T-cell (primary cell): ENCODE results near the gene MED12L. TPM values are rescaled to one million over a fixed set of nuclear protein-coding genes. Genes with fewer than 3 reads are reported as not detected.
A peak's percentile ranks its signal among the peaks of the same experiment; 100 is the strongest.

ENCODE experiments used
- ATAC-seq, 4 experiments: fragments of 200-7000 bp in 3 of 4; fragments of 150-1000 bp in 1 of 4; cut with Tn5 transposase; replicated peaks in 1 of 4; 1 replicate in 3 of 4; 2 replicates in 1 of 4; pipeline ENCODE4 v1.10.0; 2021; ENCODE audit warnings: moderate library complexity in 3 of 4, mild to moderate bottlenecking in 2 of 4, moderate number of reproducible peaks in 1 of 4
- CTCF ChIA-PET, 2 donors: fragments of 300-600 bp; sonication (Branson Sonifier 250); formaldehyde crosslinking; loops; one replicate each; lab custom pipeline; 2022; ENCODE audit warnings: antibody characterized with exemption in 2 of 2; lab: Charles Lee
- POLR2A ChIA-PET, 2 donors: fragments of 300-600 bp; sonication (Branson Sonifier 250); formaldehyde crosslinking; loops; one replicate each; lab custom pipeline; 2022; ENCODE audit warnings: antibody characterized with exemption in 2 of 2; lab: Charles Lee
- DNase-seq, 35 experiments: peaks; one replicate each; pipeline versions ENCODE4 v3.0.0 to v3.0.0-alpha.2; 2013 to 2023
- H3K27ac ChIP-seq: one replicate; pipeline ENCODE4 v1.5.1; 2013; ENCODE audit warnings: low read length
- H3K27me3 ChIP-seq, 2 experiments: replicated peaks in 1 of 2; 1 replicate in 1 of 2; 2 replicates in 1 of 2; pipeline versions ENCODE4 v1.6.1 to v1.7.0; 2013; ENCODE audit warnings: low read length in 1 of 2, mixed read lengths in 1 of 2; ENCODE audit not compliant: control insufficient read depth in 2 of 2, insufficient read depth in 2 of 2; ENCODE audit errors: extremely low read depth in 1 of 2
- H3K36me3 ChIP-seq, 2 donors: 1 replicate in 1 of 2; 2 replicates in 1 of 2; pipeline versions ENCODE4 v1.6.1 to v1.7.0; 2013; ENCODE audit warnings: low read length in 1 of 2; ENCODE audit not compliant: control insufficient read depth in 2 of 2, insufficient read depth in 1 of 2; ENCODE audit errors: extremely low read depth in 1 of 2
- H3K4me1 ChIP-seq, 2 experiments: 1 replicate in 1 of 2; 2 replicates in 1 of 2; pipeline versions ENCODE4 v1.6.1 to v1.7.0; 2013; ENCODE audit warnings: low read length in 2 of 2, mixed read lengths in 1 of 2; ENCODE audit not compliant: insufficient read depth in 2 of 2, control insufficient read depth in 1 of 2; ENCODE audit errors: extremely low read depth in 1 of 2
- H3K4me3 ChIP-seq, 2 donors: 1 replicate in 1 of 2; 2 replicates in 1 of 2; pipeline versions ENCODE4 v1.5.1 to v1.7.0; 2013; ENCODE audit warnings: mild to moderate bottlenecking in 2 of 2, low read length in 1 of 2, moderate library complexity in 1 of 2; ENCODE audit not compliant: control insufficient read depth in 1 of 2; ENCODE audit errors: extremely low read depth in 1 of 2
- H3K9me3 ChIP-seq: 2 replicates; pipeline ENCODE4 v1.7.0; 2013
- H3K27ac Mint-ChIP-seq, 2 donors: one replicate each; pipeline ENCODE4 v1.8.0; 2020 to 2021; ENCODE audit warnings: mild to moderate bottlenecking in 2 of 2, mixed read lengths in 2 of 2
- H3K27me3 Mint-ChIP-seq, 2 donors: one replicate each; pipeline ENCODE4 v1.8.0; 2021 to 2022; ENCODE audit warnings: mixed read lengths in 2 of 2
- H3K36me3 Mint-ChIP-seq: one replicate; pipeline ENCODE4 v1.8.0; 2021; ENCODE audit warnings: mixed read lengths
- H3K4me1 Mint-ChIP-seq, 3 donors: one replicate each; pipeline ENCODE4 v1.8.0; 2020 to 2022; ENCODE audit warnings: mixed read lengths in 3 of 3, mild to moderate bottlenecking in 1 of 3
- H3K4me3 Mint-ChIP-seq, 3 donors: one replicate each; pipeline ENCODE4 v1.8.0; 2020 to 2022; ENCODE audit warnings: mild to moderate bottlenecking in 3 of 3, mixed read lengths in 3 of 3, moderate library complexity in 3 of 3
- H3K9me3 Mint-ChIP-seq, 3 donors: one replicate each; pipeline ENCODE4 v1.8.0; 2020 to 2022; ENCODE audit warnings: mixed read lengths in 3 of 3
- WGBS: methylation state at CpG from one replicate; pipeline ENCODE4 v1.1.5; 2013; ENCODE audit warnings: missing lambda C conversion rate; ENCODE audit not compliant: insufficient coverage; 5-methylcytosine and 5-hydroxymethylcytosine counted together
- total RNA-seq, 35 experiments: library from RNA in 6 of 35; stranded (reverse) in 6 of 35; fragments of 120-200 nt in 1 of 35; gene quantifications; one replicate each; pipeline versions ENCODE4 v1.2.1 to v1.2.4 and lab custom pipeline; 2013 to 2026

MED12L gene
- total RNA-seq, 5 donors from 2014 or later (not counting 1 experiment from before 2014, with no cell fraction given) = 0.55 to 2.1 (median 0.66) TPM

GRCh38 chr3:151086484-151087456 lies 1.3 kb downstream of the MED12L start:
- H3K4me3 ChIP-seq = peak overlapping the region; percentile 46 to 82
- ChIA-PET CTCF (interaction anchor here (0.6 to 1.4 kb wide), 3 partner anchors 14 to 1147 kb away, joined by 3 to 10 read pairs (median 4); no protein-coding TSS in a partner anchor), POLR2A (interaction anchor here in 1 of 2 donors (0.6 kb wide), 1 partner anchor 64 kb away, joined by 3 read pairs; no protein-coding TSS in a partner anchor)
- Mint-ChIP-seq H3K27me3 (peaks cover 18 to 43% of the 10 kb centered on the region in 2 donors), H3K27ac (peak overlapping the region in 1 of 2 donors; percentile 7), H3K9me3 (no peaks in the 10 kb centered on the region), H3K4me3 (peak overlapping the region; percentile 81 to 84 (median 82)), H3K36me3 (no peaks in the 10 kb centered on the region), H3K4me1 (peaks cover 0 to 15% (median 13%) of the 10 kb centered on the region in 3 donors)
- ATAC-seq (peak; percentile 78 to 93 (median 82)), DNase-seq (peak; percentile 25 to 76 (median 56))
- H3K4me1 ChIP-seq = peaks cover 0 to 20% of the 10 kb centered on the region in 2 experiments
- 6% methylated on average over 72 of the region's 81 CpGs for WGBS
- H3K27me3 ChIP-seq = peaks cover 2 to 26% of the 10 kb centered on the region in 2 experiments
- H3K27ac ChIP-seq = no peak overlapping the region
- H3K36me3 ChIP-seq = no peaks in the 10 kb centered on the region
- H3K9me3 ChIP-seq = no peaks in the 10 kb centered on the region

GRCh38 chr3:151087648-151088047 lies 2.2 kb downstream of the MED12L start:
- Mint-ChIP-seq H3K27me3 (peaks cover 18 to 39% of the 10 kb centered on the region in 2 donors), H3K4me3 (peak overlapping the region; percentile 75 to 82 (median 80)), H3K27ac (no peak overlapping the region), H3K36me3 (no peaks in the 10 kb centered on the region), H3K4me1 (peaks cover 0 to 15% (median 13%) of the 10 kb centered on the region in 3 donors), H3K9me3 (no peaks in the 10 kb centered on the region)
- no peak for DNase-seq
- WGBS = 90% methylated on average over 2 of the region's 2 CpGs
- Histone ChIP-seq H3K27ac (no peak overlapping the region), H3K27me3 (peaks cover 2 to 24% of the 10 kb centered on the region in 2 experiments), H3K4me3 (no peak overlapping the region), H3K36me3 (no peaks in the 10 kb centered on the region), H3K9me3 (no peaks in the 10 kb centered on the region), H3K4me1 (peaks cover 0 to 20% of the 10 kb centered on the region in 2 experiments)
- no peak for ATAC-seq
- POLR2A ChIA-PET = interaction anchor here in 1 of 2 donors (0.6 kb wide), 1 partner anchor 63 kb away, joined by 3 read pairs; no protein-coding TSS in a partner anchor
- CTCF ChIA-PET = interaction anchor here (0.6 to 1.4 kb wide), 3 partner anchors 55 to 1382 kb away, joined by 3 to 10 read pairs (median 3); no protein-coding TSS in a partner anchor

GRCh38 chr3:151091685-151092345 lies 6.4 kb downstream of the MED12L start:
- POLR2A ChIA-PET = interaction anchor here in 1 of 2 donors (0.7 kb wide), 1 partner anchor 976 kb away, joined by 3 read pairs; no protein-coding TSS in a partner anchor
- Histone ChIP-seq H3K9me3 (no peaks in the 10 kb centered on the region), H3K27me3 (peaks cover 0 to 6% of the 10 kb centered on the region in 2 experiments), H3K4me3 (no peak overlapping the region), H3K36me3 (no peaks in the 10 kb centered on the region), H3K4me1 (peaks cover 0 to 1% of the 10 kb centered on the region in 2 experiments), H3K27ac (no peak overlapping the region)
- CTCF ChIA-PET = interaction anchor here in 1 of 2 donors (0.8 kb wide), 1 partner anchor 93 kb away, joined by 3 read pairs; no protein-coding TSS in a partner anchor
- Mint-ChIP-seq H3K27me3 (peaks cover 0 to 16% of the 10 kb centered on the region in 2 donors), H3K4me1 (peaks cover 0 to 4% (median 4%) of the 10 kb centered on the region in 3 donors), H3K27ac (no peak overlapping the region), H3K36me3 (no peaks in the 10 kb centered on the region), H3K9me3 (no peaks in the 10 kb centered on the region), H3K4me3 (no peak overlapping the region)
- ATAC-seq (no peak), DNase-seq (no peak)
- 80% methylated on average over 1 of the region's 3 CpGs for WGBS

DNA sequence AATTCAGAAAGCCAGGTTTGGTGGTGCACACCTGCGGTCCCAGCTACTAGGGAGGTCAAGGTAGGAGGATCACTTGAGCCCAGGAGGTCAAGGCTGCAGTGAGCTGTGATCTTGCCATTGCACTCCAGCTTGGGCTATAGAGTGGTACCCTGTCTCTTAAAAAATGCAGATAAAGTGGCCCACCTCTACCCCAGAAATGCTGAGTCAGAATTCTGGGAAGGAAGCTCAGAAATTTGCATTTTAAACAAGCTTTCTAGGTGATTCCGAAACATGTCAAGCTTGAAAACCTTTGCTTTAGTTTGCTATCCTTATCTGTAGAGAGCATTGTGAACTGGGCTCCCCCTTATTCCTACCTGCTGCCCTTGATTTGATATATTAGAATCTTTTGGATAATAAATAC lies 7.7 kb downstream of the MED12L start:
- no peak overlapping the region for H3K4me3 ChIP-seq
- Mint-ChIP-seq H3K36me3 (no peaks in the 10 kb centered on the region), H3K27ac (no peak overlapping the region), H3K9me3 (peaks cover 0 to 4% (median 0%) of the 10 kb centered on the region in 3 donors), H3K4me1 (no peaks in the 10 kb centered on the region), H3K4me3 (no peak overlapping the region), H3K27me3 (peaks cover 6 to 17% of the 10 kb centered on the region in 2 donors)
- peaks cover 0 to 2% of the 10 kb centered on the region in 2 experiments for H3K27me3 ChIP-seq
- ChIA-PET POLR2A (no interaction called here), CTCF (no interaction called here)
- no peak for DNase-seq
- H3K9me3 ChIP-seq = no peaks in the 10 kb centered on the region
- H3K4me1 ChIP-seq = no peaks in the 10 kb centered on the region
- H3K27ac ChIP-seq = no peak overlapping the region
- no CpG with 5 or more reads among the region's 2 CpGs for WGBS
- no peaks in the 10 kb centered on the region for H3K36me3 ChIP-seq
- no peak for ATAC-seq

GRCh38 chr3:151093905-151094304 lies 8.4 kb downstream of the MED12L start:
- Histone ChIP-seq H3K9me3 (no peaks in the 10 kb centered on the region), H3K4me1 (no peaks in the 10 kb centered on the region), H3K27ac (no peak overlapping the region), H3K27me3 (peaks cover 0 to 2% of the 10 kb centered on the region in 2 experiments), H3K36me3 (no peaks in the 10 kb centered on the region), H3K4me3 (no peak overlapping the region)
- ChIA-PET POLR2A (no interaction called here), CTCF (no interaction called here)
- H3K36me3 Mint-ChIP-seq = no peaks in the 10 kb centered on the region
- H3K27ac Mint-ChIP-seq = no peak overlapping the region
- WGBS = 42% methylated on average over 3 of the region's 4 CpGs
- no peaks in the 10 kb centered on the region for H3K4me1 Mint-ChIP-seq
- no peak overlapping the region for H3K4me3 Mint-ChIP-seq
- H3K27me3 Mint-ChIP-seq = peaks cover 11 to 22% of the 10 kb centered on the region in 2 donors
- peaks cover 0 to 9% (median 5%) of the 10 kb centered on the region in 3 donors for H3K9me3 Mint-ChIP-seq
- ATAC-seq = no peak
- DNase-seq = no peak
